Endothelial cell of umbilical vein (primary cell): ENCODE results near the gene KXD1.

Source experiments
- POLR2A ChIP-seq: IDR thresholded peaks from 2 replicates; pipeline ENCODE4 v1.6.1; 2012; ENCODE audit warnings: low read depth, mild to moderate bottlenecking, control low read depth, low read length
- POLR2AphosphoS5 ChIP-seq: IDR thresholded peaks from 2 replicates; pipeline ENCODE4 v1.6.1; 2012; ENCODE audit warnings: low read depth, mild to moderate bottlenecking, control low read depth, low read length, moderate library complexity; ENCODE audit not compliant: insufficient read depth
- TF ChIP-seq, protein P1 (sequence below), 2 donors: IDR thresholded peaks; 1 replicate in 1 of 2; 2 replicates in 1 of 2; pipeline ENCODE4 v1.5.1; 2011; ENCODE audit warnings: low read length in 2 of 2, mild to moderate bottlenecking in 2 of 2, moderate library complexity in 2 of 2, control low read depth in 1 of 2, inconsistent platforms in 1 of 2, low read depth in 1 of 2; ENCODE audit not compliant: insufficient read depth in 1 of 2; ENCODE audit errors: extremely low read depth in 1 of 2
- TF ChIP-seq, protein P2 (sequence below): IDR thresholded peaks from 2 replicates; pipeline ENCODE4 v1.6.1; 2011; ENCODE audit not compliant: insufficient read depth, insufficient read length

GRCh38 chr19:18517606-18518005 lies 40.1 kb upstream of the KXD1 start:
- TF ChIP-seq, protein P1, sequence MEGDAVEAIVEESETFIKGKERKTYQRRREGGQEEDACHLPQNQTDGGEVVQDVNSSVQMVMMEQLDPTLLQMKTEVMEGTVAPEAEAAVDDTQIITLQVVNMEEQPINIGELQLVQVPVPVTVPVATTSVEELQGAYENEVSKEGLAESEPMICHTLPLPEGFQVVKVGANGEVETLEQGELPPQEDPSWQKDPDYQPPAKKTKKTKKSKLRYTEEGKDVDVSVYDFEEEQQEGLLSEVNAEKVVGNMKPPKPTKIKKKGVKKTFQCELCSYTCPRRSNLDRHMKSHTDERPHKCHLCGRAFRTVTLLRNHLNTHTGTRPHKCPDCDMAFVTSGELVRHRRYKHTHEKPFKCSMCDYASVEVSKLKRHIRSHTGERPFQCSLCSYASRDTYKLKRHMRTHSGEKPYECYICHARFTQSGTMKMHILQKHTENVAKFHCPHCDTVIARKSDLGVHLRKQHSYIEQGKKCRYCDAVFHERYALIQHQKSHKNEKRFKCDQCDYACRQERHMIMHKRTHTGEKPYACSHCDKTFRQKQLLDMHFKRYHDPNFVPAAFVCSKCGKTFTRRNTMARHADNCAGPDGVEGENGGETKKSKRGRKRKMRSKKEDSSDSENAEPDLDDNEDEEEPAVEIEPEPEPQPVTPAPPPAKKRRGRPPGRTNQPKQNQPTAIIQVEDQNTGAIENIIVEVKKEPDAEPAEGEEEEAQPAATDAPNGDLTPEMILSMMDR (IDR thresholded peaks at IDR 0.05; ENCODE audit: extremely low read depth in 1 of 2, insufficient read depth in 1 of 2, low read depth in 1 of 2, low read length in 2 of 2) = no peak
- TF ChIP-seq POLR2AphosphoS5 (no peak), POLR2A (no peak)
- TF ChIP-seq, protein P2, sequence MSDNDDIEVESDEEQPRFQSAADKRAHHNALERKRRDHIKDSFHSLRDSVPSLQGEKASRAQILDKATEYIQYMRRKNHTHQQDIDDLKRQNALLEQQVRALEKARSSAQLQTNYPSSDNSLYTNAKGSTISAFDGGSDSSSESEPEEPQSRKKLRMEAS = no peak
